D721Med (cell line): ENCODE results near the gene DPY19L3.
A peak's percentile ranks its signal among the peaks of the same experiment; 100 is the strongest.

Source experiments
- DNase-seq: peaks from one replicate; pipeline ENCODE4 v3.0.0; 2011; ENCODE audit warnings: low spot score; ENCODE audit not compliant: insufficient read length
- FAIRE-seq: peaks from 2 replicates; lab custom pipeline; 2011; peaks lifted over from hg19 to GRCh38; lab: Jason Lieb, UNC
- TF ChIP-seq, protein P1 (sequence below): IDR thresholded peaks from 2 replicates; pipeline ENCODE4 v1.5.1; 2012; ENCODE audit warnings: mild to moderate bottlenecking, control low read depth; ENCODE audit not compliant: insufficient read depth; ENCODE audit errors: missing control alignments

DPY19L3 gene

DNA sequence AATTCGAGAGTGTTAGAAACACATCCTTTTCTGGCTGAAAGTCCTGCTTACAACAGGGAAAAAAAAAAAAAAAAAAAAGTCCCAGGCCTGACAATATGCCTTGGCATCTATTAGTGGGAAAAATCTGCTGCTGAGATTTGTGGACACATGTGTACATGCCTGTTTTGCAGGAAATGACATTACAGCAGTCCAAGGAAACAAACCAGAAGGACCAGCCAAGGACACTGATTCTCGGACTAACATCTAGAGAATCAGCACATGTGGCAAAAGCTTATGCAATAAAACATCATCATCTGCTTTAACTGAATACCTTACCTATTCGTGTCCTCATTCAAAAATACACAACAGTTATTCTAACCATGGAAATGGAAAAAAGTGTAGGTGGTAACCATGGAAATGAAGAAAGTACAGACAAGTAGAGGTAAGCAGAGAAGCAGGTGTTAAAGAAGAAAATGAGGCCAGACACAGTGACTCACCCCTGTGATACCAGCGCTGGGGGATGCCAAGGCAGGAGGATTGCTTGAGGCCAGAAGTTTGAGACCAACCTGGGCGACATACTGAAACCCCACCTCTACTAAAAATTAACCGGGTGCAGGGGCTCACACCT, 9.4 kb upstream of the DPY19L3 start:
- TF ChIP-seq, protein P1, sequence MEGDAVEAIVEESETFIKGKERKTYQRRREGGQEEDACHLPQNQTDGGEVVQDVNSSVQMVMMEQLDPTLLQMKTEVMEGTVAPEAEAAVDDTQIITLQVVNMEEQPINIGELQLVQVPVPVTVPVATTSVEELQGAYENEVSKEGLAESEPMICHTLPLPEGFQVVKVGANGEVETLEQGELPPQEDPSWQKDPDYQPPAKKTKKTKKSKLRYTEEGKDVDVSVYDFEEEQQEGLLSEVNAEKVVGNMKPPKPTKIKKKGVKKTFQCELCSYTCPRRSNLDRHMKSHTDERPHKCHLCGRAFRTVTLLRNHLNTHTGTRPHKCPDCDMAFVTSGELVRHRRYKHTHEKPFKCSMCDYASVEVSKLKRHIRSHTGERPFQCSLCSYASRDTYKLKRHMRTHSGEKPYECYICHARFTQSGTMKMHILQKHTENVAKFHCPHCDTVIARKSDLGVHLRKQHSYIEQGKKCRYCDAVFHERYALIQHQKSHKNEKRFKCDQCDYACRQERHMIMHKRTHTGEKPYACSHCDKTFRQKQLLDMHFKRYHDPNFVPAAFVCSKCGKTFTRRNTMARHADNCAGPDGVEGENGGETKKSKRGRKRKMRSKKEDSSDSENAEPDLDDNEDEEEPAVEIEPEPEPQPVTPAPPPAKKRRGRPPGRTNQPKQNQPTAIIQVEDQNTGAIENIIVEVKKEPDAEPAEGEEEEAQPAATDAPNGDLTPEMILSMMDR = no peak
- no peak for FAIRE-seq
- DNase-seq = no peak

DNA sequence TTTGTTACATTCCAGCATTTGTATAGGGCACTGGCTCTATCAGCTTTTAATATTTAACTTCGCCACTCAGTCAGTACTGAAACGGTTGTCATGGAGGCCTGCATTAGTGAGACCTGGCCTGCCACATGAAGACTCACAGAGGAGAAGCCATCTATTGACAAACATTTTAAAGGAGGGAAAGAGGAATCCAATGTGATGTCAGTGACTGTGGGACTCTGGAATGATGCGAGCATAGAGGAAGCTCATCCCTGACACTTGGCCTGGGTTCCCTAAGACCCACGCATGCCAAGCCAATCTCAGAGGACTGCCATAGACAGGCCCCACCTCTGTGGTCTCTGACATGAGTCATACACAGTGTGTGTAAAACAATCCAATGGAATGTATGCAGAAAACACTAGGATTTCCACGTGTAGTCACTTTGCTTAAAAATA, 7.9 kb upstream of the DPY19L3 start:
- DNase-seq (no peak), FAIRE-seq (no peak)
- TF ChIP-seq, protein P1 = no peak

DNA sequence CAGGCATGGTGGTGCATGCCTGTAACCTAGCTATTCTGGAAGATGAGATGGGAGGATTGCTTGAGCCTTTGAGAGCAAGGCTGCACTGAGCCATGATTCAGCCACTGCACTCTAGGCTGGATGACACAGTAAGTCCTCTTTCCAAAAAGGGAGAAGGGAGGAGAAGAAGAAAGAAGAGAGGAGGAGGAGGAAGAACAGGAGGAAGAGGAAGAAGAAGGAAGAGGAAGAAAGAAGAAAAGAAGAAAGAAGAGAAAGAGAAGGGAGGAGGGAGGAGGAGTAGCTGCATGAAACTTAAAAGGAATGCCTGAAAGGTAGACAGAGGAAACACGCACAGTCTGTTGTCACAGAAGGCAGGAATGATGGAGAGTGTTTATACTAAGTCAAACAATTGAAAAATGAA, 3.6 kb upstream of the DPY19L3 start:
- FAIRE-seq (no peak), DNase-seq (no peak)
- TF ChIP-seq, protein P1 = no peak

DNA sequence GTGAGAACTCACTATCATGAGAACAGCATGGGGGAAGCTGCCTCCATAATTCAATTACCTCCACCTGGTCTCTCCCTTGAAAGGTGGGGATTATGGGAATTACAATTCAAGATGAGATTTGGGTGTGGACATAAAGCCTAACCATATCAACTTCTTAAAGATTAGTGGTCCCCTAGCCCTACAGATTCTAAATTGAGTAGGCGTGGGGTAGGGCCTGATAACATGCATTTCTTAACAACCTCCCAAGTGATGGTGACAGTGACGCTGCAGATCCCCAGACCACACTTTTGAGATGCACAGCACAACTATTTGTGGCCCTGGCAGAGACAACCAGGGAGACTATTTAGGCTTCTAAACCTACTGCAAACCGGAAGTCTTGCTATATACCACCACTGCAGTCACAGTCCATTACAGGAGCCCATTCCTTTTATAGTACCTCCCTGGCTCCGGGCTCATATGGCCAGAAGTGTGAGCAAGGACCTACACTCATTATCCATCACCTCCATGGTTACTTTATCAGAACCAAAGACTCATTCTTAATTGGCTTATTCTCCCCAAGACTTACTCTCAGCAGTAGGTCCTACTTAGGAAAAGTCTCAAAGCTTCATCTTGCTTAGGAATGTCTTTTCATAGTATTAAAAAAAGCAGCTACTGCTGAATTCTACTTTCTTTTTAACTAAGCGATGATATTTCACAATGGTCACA, 2.1 kb upstream of the DPY19L3 start:
- DNase-seq (no peak), FAIRE-seq (no peak)
- TF ChIP-seq, protein P1 = no peak

DNA sequence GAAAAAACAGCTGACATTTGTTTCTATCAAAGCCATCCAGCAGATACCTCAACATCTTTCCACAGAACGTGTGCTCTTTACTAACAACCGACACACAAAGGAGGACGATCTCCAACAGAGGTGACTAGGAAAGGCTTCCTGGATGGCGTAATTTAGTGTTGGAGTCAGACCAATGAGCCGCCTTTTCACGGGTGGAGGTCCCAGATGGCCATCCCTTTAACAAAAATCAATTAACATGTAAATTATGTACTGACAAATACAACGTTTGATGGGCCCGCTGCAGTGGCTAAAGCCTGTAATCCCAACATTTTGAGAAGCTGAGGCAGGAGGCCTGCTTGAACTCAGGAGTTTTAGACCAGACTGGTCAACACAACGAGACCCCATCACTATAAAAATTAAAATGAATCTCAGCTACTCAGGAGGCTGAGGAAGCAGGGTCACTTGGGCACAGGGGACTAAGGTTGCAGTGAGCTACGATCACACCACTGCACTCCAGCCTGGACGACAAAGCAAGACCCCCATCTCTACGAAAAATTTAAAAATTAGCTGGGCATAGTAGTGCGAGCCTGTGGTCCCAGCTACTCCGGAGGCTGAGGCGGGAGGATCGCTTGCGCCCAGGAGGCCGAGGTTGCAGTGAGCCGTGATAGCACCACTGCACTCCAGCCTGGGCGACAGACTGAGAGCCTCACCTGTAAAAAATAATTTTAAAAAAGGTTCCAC, 1.2 kb upstream of the DPY19L3 start:
- TF ChIP-seq, protein P1 = no peak
- DNase-seq (no peak), FAIRE-seq (no peak)

DNA sequence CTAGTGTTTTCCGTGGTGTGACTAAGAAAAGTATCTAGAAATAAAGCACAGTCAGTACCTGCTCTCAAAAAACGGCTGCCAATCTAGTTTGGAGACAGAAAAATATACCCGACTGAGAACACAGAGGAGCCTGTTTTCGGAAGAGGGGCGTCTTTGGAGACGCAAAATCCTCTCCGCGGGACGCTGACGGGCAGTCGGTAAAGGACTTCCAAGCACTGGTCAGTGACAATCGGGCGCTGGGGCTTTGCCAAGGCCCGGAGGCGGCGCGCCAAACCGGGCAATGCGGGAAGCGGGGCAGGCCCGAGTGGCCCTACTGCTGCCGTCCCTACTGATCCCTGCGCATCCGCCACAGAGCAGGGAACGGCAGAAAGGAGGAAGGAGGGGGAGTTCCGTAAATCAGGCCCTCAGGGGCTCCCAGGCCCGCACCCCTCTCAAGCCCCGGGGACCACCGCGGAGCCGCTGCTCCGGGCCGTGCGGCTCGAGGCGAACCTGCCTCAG, 588 bp upstream of the DPY19L3 start:
- no peak for FAIRE-seq
- TF ChIP-seq, protein P1 = no peak
- DNase-seq = peak; percentile 15
